Testis (tissue), 3 donors: ENCODE results near the gene SPARC. TPM values are rescaled to one million over a fixed set of nuclear protein-coding genes. Genes with fewer than 3 reads are reported as not detected.

Experiments
- DNase-seq: peaks from one replicate; pipeline ENCODE4 v3.0.0-alpha.2; 2019
- H3K27ac ChIP-seq, 2 donors: fragments of 200-600 bp; sonication (generic); one replicate each; pipeline ENCODE4 v1.5.1; 2019
- H3K27me3 ChIP-seq: fragments of 200-600 bp; sonication (generic); one replicate; pipeline ENCODE4 v1.5.1; 2019
- H3K36me3 ChIP-seq: fragments of 200-600 bp; sonication (generic); one replicate; pipeline ENCODE4 v1.5.1; 2017; ENCODE audit warnings: low read depth; ENCODE audit errors: missing control alignments
- H3K4me1 ChIP-seq: fragments of 200-600 bp; sonication (generic); one replicate; pipeline ENCODE4 v1.5.1; 2019
- H3K4me3 ChIP-seq, 2 donors: fragments of 200-600 bp; sonication (generic); one replicate each; pipeline ENCODE4 v1.5.1; 2017 to 2019
- H3K9me3 ChIP-seq: fragments of 200-600 bp; sonication (generic); one replicate; pipeline ENCODE4 v1.5.1; 2017
- CTCF ChIP-seq, 3 experiments: fragments of 450-650 bp in 2 of 3; fragments of 200-600 bp in 1 of 3; sonication (generic) in 1 of 3; IDR thresholded peaks; one replicate each; pipeline ENCODE4 v1.5.1; 2016 to 2019; ENCODE audit warnings: antibody characterized with exemption in 3 of 3, mild to moderate bottlenecking in 2 of 3, moderate library complexity in 1 of 3
- POLR2A ChIP-seq: fragments of 450-650 bp; IDR thresholded peaks from one replicate; pipeline ENCODE4 v1.6.1; 2017; ENCODE audit warnings: antibody characterized with exemption, mild to moderate bottlenecking, moderate library complexity
- WGBS, 2 donors: methylation state at CpG; one replicate each; pipeline ENCODE4 v1.1.5; 2018; 5-methylcytosine and 5-hydroxymethylcytosine counted together
- intact Hi-C: fragments of 100-400 bp; cut with DNase I; formaldehyde crosslinking; loops from one replicate; pipeline ENCODE4 v1.15.1; 2023; ENCODE audit warnings: low total_unique reads
- polyA plus RNA-seq: library from polyadenylated mRNA; stranded (reverse); fragments of 350-450 nt; fragmentation: Illumina TruSeq; extraction: RNeasy Lipid Tissue Mini Kit (QIAGEN cat#74804); gene quantifications from one replicate; pipeline ENCODE4 v1.2.3, GENCODE V29; 2014; ENCODE audit warnings: low read depth, low replicate concordance; ENCODE audit not compliant: insufficient read depth
- total RNA-seq, 2 donors: library from RNA; depleted of rRNA; stranded (reverse); fragments of >200 nt; gene quantifications; one replicate each; pipeline ENCODE4 v1.2.3, GENCODE V29; 2016

Gene SPARC
- total and polyA plus RNA-seq, 3 donors from 2014 or later: 1,884 to 3,080 (median 2,585) TPM

- Histone ChIP-seq H3K4me3 (no peak overlapping the region), H3K4me1 (peaks cover 41% of the 10 kb centered on the region), H3K27me3 (no peaks in the 10 kb centered on the region), H3K9me3 (no peaks in the 10 kb centered on the region), H3K27ac (peak overlapping the region in 1 of 2 donors; percentile 8), H3K36me3 (no peaks in the 10 kb centered on the region)
- WGBS, 2 donors: 56 to 67% methylated on average over 2 of the region's 2 CpGs
- intact Hi-C loops: no loop called here
- TF ChIP-seq POLR2A (no peak), CTCF (IDR thresholded peaks at IDR 0.05) (no peak)
- no peak for DNase-seq
These were observed 31.4 kb upstream of the SPARC start for GRCh38 chr5:151718153-151718552.

- Histone ChIP-seq H3K4me1 (peaks cover 41% of the 10 kb centered on the region), H3K27ac (no peak overlapping the region), H3K36me3 (no peaks in the 10 kb centered on the region), H3K9me3 (no peaks in the 10 kb centered on the region), H3K4me3 (no peak overlapping the region), H3K27me3 (no peaks in the 10 kb centered on the region)
- WGBS, 2 donors: 54 to 78% methylated on average over 3 of the region's 3 CpGs
- intact Hi-C loops: no loop called here
- TF ChIP-seq CTCF (IDR thresholded peaks at IDR 0.05) (no peak), POLR2A (no peak)
- peak; percentile 6 for DNase-seq
These were observed 30.7 kb upstream of the SPARC start for GRCh38 chr5:151717416-151717815.

GRCh38 chr5:151709109-151709735 is 22.5 kb upstream of the SPARC start:
- no peaks in the 10 kb centered on the region for H3K36me3 ChIP-seq
- WGBS, 2 donors: 65 to 70% methylated on average over 13 of the region's 13 CpGs
- no peaks in the 10 kb centered on the region for H3K4me1 ChIP-seq
- peak; percentile 49 for DNase-seq
- H3K9me3 ChIP-seq: no peaks in the 10 kb centered on the region
- no peak overlapping the region for H3K4me3 ChIP-seq
- intact Hi-C loops: no loop called here
- peak overlapping the region in 1 of 2 donors; percentile 44 for H3K27ac ChIP-seq
- TF ChIP-seq POLR2A (no peak), CTCF (IDR thresholded peaks at IDR 0.05) (no peak)
- H3K27me3 ChIP-seq: no peaks in the 10 kb centered on the region

GRCh38 chr5:151708126-151708525 is 21.4 kb upstream of the SPARC start:
- Histone ChIP-seq H3K36me3 (no peaks in the 10 kb centered on the region), H3K4me1 (no peaks in the 10 kb centered on the region), H3K27me3 (no peaks in the 10 kb centered on the region), H3K9me3 (no peaks in the 10 kb centered on the region), H3K27ac (peak overlapping the region in 1 of 2 donors; percentile 44), H3K4me3 (no peak overlapping the region)
- DNase-seq: peak; percentile 15
- TF ChIP-seq CTCF (IDR thresholded peaks at IDR 0.05) (no peak), POLR2A (no peak)
- intact Hi-C loops: no loop called here

GRCh38 chr5:151707567-151707966 is 20.9 kb upstream of the SPARC start:
- Histone ChIP-seq H3K27me3 (no peaks in the 10 kb centered on the region), H3K9me3 (no peaks in the 10 kb centered on the region), H3K27ac (peak overlapping the region in 1 of 2 donors; percentile 44), H3K36me3 (no peaks in the 10 kb centered on the region), H3K4me3 (no peak overlapping the region), H3K4me1 (no peaks in the 10 kb centered on the region)
- DNase-seq: peak; percentile 33
- 25 to 52% methylated on average over 2 of the region's 2 CpGs for WGBS, 2 donors
- TF ChIP-seq POLR2A: no peak
- TF ChIP-seq CTCF (IDR thresholded peaks at IDR 0.05): no peak
- intact Hi-C loops: no loop called here
